ENCODE results near the gene PCBP3.
"Not testable (repeated sequence)": the region's sequence is repeated elsewhere in the genome, so short reads cannot be mapped to it uniquely, and the experiment has no call there.

PCBP3 gene

DNA sequence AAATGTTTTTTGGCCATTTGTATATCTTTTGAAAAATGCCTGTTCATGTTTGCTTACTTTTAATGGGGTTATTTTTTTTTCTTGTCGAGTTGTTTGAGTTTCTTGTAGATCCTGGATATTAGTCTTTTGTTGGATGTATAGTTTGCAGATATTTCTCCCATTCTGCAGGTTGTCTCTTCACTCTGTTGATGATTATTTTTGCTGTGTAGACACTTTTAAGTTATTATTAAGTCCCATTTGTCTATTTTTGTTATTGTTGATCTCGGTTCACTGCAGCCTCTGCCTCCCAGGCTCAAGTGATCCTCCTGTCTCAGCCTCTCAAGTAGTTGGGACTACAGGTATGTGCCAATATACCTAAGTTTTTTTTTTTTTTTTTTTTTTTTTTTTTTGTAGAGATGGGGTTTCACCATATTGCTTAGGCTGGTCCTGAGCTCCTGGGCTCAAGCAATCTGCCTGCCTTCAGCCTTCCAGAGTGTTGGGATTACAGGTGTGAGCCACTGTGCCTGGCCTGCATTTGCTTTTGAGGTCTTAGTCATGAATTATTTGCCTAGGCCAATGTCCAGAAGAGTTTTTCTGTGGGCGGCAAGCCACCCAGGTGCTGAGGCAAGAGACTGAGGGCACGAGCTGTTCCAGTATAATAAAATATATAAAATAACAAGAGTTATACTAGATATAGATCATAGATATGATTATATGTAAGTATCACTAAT is 18.5 kb downstream of the PCBP3 start:
- not testable (repeated sequence) for FAIRE-seq

DNA sequence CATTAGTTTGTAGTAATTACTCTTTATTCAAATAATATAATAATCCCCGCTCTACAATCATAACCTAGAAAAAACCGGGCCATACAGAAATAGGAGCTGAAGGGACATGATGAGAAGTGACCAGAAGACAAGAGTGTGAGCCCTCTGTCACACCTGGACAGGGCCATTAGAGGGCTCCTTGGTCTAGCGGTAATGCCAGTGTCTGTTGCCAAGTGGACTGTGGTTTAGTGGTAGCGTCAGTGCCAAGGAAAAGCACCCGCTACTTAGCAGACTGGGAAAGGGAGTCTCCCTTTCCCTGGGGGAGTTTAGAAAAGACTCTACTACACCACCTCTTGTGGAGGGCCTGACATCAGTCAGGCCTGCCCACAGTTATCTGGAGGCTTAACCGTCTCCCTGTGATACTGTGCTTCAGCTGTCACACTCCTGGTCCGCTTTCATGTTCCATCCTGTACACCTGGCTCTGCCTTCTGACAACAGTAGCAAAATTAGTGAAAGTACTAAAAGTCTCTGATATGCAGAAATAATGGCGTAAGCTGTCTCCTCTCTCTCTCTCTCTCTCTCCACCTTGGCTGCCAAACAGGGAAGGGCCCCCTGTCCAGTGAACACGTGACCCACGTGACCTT is 19.2 kb downstream of the PCBP3 start:
- FAIRE-seq; DNase-seq (ENCODE audit: extremely low spot score, insufficient read length, low read depth): not testable (repeated sequence)

More for the DNA sequence above, 18.5 kb downstream of the PCBP3 start:
- not testable (repeated sequence) for DNase-seq (ENCODE audit: extremely low spot score, insufficient read length, low read depth)

DNA sequence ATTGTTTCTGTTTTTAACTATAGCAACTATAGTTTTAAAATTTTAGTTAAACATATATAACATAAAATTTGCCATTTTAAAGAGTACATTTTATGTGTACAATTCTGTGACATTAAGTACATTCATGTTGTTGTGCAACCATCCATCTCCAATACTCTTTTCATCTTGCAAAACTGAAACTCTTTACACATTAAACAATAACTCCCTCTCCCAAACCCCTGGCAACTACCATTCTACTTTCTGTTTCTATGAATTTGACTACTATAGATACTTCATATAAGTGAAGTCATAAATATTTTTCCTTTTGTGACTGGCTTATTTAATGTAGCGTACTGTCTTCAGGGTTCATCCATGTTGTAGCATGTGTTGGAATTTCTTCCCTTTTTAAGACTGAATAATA is 25.9 kb downstream of the PCBP3 start:
- FAIRE-seq (peak; percentile 38), DNase-seq (ENCODE audit: extremely low spot score, insufficient read length, low read depth) (no peak)

GRCh38 chr21:45670731-45671130 is 27.2 kb downstream of the PCBP3 start:
- no peak for DNase-seq (ENCODE audit: extremely low spot score, insufficient read length, low read depth)
- FAIRE-seq, result no peak

GRCh38 chr21:45678790-45679189 is 35.3 kb downstream of the PCBP3 start:
- FAIRE-seq; DNase-seq (ENCODE audit: extremely low spot score, insufficient read length, low read depth): not testable (repeated sequence)

DNA sequence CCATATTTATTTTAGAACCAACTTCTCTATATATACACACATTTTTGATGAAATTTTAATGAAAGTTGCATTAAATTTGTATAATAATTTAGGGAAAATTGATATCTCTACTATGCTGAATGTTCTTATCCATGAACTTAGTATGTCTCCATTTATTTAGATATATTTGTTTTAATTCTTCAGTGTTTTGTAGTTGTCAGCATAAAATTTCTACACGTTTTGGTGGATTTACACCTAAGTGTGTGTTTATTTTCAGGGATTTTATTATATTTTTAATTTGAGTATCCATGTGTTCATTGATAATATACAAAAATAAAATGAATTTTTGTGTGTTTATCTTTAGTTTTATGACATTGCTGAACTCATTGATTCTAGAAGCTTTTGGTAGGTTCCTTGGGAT is 36.7 kb downstream of the PCBP3 start:
- FAIRE-seq, result no peak
- no peak for DNase-seq (ENCODE audit: extremely low spot score, insufficient read length, low read depth)

- DNase-seq (ENCODE audit: extremely low spot score, insufficient read length, low read depth) (no peak), FAIRE-seq (no peak)
Measured at GRCh38 chr21:45695086-45695485, 51.6 kb downstream of the PCBP3 start.

DNA sequence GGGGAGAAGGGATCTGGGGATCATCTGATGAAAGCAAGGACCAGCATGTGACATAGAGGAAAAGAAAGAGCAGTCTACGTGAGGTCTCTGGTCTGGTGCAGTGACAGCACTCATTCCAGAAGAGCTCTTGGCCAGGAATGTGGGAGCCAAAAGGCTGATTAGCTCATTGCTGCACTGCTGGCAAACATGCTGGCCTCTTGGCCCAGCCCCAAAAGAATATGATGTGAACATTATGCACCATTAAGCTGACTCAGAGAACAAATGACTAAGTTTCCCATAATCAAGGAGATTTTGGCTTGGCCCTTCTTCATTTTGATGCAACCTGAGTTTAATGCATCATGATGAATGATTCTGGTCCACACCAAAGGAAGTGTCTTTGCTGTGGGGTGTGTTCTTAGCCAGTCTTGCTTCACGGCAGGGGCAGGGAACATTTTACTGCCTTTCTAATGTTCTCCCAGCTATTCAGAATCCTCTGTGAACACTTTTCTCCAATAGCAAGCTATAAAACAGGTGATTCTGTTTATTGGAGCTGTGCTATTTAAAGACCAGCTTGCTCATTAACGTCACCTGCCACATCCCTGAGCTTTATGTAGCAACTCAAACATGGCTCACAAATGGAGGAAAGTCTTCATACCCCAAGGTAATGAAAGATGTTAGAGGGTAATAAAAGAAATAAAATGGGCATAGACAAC is 55.1 kb downstream of the PCBP3 start:
- DNase-seq (ENCODE audit: extremely low spot score, insufficient read length, low read depth), result no peak
- no peak for FAIRE-seq

- FAIRE-seq (no peak), DNase-seq (ENCODE audit: extremely low spot score, insufficient read length, low read depth) (no peak)
Measured at GRCh38 chr21:45699251-45699942, 55.9 kb downstream of the PCBP3 start.

- no peak for FAIRE-seq
Measured at GRCh38 chr21:45699966-45700365, 56.4 kb downstream of the PCBP3 start.

GRCh38 chr21:45700461-45700860 is 56.9 kb downstream of the PCBP3 start:
- FAIRE-seq (no peak), DNase-seq (ENCODE audit: extremely low spot score, insufficient read length, low read depth) (no peak)

More at GRCh38 chr21:45699966-45700365, 56.4 kb downstream of the PCBP3 start:
- no peak for DNase-seq (ENCODE audit: extremely low spot score, insufficient read length, low read depth)

GRCh38 chr21:45704311-45705108 is 61.0 kb downstream of the PCBP3 start:
- DNase-seq (ENCODE audit: extremely low spot score, insufficient read length, low read depth), result no peak
- FAIRE-seq, result no peak

DNA sequence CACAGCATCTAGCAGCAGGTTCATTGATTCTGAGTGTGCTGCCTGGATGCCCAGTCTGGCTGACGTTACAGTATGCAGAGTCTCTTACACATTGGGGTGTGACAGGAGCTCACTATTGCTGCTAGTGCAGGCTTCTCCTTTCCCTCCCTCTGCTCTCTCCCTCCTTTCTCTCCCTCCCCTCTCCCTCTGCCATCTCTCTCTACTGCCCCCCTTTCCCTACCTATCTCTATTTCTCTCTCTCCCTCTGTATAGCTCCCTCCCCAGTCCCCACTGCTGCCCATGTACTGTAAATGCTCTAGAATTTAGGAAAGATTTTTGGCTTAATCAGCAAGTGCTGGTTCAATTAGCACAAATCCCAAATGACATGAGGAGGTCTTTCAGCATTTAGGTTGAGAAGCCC is 62.8 kb downstream of the PCBP3 start:
- DNase-seq (ENCODE audit: extremely low spot score, insufficient read length, low read depth) (no peak), FAIRE-seq (no peak)

DNA sequence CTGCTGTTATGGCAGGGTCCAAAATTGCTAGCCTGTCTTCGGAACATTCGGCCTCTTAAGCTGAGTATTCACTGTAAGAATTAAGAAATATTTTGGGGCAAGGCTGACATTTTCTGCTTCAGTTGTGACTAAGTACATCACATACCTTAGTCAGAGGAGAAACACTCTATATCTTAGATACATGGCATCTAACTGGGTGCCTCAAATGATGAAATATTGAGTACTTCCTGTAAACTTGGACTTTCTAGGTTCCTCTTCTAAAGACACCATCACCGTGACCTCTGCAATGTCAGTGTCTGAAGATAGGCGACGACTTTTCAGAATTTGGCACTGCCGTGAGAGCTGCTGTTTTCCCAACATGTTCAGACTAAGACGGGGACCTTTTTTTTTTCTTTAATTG is 65.6 kb downstream of the PCBP3 start:
- FAIRE-seq (no peak), DNase-seq (ENCODE audit: extremely low spot score, insufficient read length, low read depth) (no peak)

GRCh38 chr21:45709696-45710268 is 66.3 kb downstream of the PCBP3 start:
- no peak for FAIRE-seq
- no peak for DNase-seq (ENCODE audit: extremely low spot score, insufficient read length, low read depth)

- not testable (repeated sequence) for FAIRE-seq; DNase-seq (ENCODE audit: extremely low spot score, insufficient read length, low read depth)
Measured at GRCh38 chr21:45710306-45710705, 66.8 kb downstream of the PCBP3 start.

- DNase-seq (ENCODE audit: extremely low spot score, insufficient read length, low read depth) (no peak), FAIRE-seq (no peak)
Measured at GRCh38 chr21:45713613-45714012, 70.1 kb downstream of the PCBP3 start.

DNA sequence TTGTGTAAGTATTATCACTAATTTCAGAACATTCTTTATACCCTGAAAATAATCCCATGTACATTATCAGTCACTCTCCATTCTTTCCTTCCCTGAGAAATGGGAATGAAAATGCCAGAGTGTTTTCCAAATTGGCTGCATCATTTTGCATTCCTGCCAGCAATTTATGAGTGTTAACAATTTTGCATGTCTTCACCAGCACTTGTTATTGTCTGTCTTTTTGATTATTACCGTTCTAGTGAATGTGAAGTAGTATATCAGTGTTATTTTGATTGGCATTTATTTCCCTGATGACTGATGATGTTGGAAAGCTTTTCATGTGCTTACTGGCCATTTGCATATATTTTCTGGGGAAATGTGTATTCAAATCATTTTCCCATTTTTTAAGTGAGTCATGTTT is 71.9 kb downstream of the PCBP3 start:
- no peak for FAIRE-seq

DNA sequence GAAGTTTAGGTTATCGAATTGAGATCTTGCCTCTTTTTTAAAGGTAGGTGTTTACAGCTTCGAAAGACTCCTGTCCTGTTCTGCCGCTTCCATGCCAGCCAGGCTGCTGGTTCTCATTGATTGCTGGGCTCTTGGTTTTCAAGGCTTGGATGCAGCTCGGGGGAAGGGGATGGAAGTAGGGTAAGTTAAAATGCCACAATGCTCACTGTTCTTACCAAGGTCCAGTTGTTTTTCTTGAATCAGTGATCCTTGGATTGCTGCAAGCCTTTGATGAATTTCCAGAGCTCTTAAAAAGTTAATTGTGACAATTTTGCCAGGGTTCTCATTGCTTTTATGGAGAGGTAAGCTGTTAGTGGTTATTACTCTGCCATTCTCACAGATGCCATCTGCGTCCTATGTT is 74.9 kb downstream of the PCBP3 start:
- FAIRE-seq (no peak), DNase-seq (ENCODE audit: extremely low spot score, insufficient read length, low read depth) (no peak)

More for the DNA sequence above, 71.9 kb downstream of the PCBP3 start:
- no peak for DNase-seq (ENCODE audit: extremely low spot score, insufficient read length, low read depth)

All from GM18507 (cell line).